Measurements from ENCODE around the gene BMP8A. TPM values are rescaled to one million over a fixed set of nuclear protein-coding genes. Genes with fewer than 3 reads are reported as not detected.
"Not testable (repeated sequence)": the region's sequence is repeated elsewhere in the genome, so short reads cannot be mapped to it uniquely, and the experiment has no call there.

The BMP8A gene
- total RNA-seq, 4 donors from 2014 or later = 1.2 to 18.0 (median 3.6) TPM; not detected in 1

DNA sequence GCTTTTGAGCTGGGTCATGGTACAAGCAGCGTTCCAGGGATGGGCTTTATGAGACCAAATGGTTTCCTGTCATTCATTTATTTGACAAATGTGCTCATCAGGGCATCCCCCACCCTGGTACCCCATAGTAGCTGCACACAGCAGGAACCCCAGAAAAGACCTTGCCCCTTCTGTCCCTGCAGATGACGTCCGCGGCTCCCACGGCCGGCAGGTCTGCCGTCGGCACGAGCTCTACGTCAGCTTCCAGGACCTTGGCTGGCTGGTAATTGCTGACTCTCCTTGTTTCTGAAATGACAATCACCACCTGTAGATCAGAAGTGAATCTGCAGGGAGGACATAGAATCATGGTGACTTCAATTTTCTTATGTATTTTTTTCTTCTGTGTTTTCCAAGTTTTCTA is 30.8 kb downstream of the BMP8A start:
- not testable (repeated sequence) for H3K9me3 ChIP-seq, H3K36me3 ChIP-seq, H3K27me3 ChIP-seq, H3K4me3 ChIP-seq, H3K27ac ChIP-seq, DNase-seq
- peaks cover 0 to 10% (median 2%) of the 10 kb centered on the region in 4 donors for H3K4me1 ChIP-seq

DNA sequence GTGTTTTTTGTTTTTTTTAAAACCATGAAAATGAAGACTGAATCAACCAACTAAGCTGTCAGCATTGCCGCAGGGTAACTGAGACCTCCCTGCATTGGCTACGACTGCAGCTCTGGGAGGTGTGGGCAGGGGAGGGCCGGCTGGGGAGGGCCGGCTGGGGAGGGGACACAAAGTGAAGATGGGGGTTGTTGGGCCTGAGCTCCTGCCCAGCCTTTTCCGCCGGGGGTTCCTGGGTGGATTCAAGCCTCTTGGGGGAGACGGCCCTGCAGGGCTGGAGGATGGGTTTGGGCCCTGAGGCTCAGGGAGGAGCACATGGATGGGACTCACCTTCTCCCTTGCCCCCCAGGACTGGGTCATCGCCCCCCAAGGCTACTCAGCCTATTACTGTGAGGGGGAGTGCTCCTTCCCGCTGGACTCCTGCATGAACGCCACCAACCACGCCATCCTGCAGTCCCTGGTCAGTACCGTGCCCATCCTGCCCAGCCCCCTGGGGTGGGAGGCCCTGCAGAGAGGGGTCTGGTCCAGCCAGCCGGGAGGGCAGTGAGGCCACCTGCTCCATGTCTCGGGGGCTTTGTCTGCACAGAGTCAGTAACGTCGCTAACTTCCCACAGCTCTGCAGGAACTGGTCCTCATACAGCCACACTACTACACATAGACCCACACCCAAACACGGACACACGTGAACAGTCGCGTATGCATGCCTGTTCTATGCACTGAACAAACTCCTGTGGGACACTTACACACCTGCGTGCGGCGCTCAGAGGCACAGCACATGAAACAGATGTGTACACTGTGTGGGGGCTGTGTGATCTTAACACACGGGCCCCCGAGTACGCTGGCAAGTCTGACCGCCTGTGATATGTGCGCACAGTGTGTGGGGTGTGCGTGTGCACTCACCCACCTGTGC is 31.5 kb downstream of the BMP8A start:
- no peak overlapping the region for H3K27ac ChIP-seq
- DNase-seq = no peak
- peaks cover 0 to 13% (median 0%) of the 10 kb centered on the region in 3 donors for H3K36me3 ChIP-seq
- peaks cover 0 to 10% (median 2%) of the 10 kb centered on the region in 4 donors for H3K4me1 ChIP-seq
- H3K9me3 ChIP-seq = no peaks in the 10 kb centered on the region
- TF ChIP-seq, protein P1, sequence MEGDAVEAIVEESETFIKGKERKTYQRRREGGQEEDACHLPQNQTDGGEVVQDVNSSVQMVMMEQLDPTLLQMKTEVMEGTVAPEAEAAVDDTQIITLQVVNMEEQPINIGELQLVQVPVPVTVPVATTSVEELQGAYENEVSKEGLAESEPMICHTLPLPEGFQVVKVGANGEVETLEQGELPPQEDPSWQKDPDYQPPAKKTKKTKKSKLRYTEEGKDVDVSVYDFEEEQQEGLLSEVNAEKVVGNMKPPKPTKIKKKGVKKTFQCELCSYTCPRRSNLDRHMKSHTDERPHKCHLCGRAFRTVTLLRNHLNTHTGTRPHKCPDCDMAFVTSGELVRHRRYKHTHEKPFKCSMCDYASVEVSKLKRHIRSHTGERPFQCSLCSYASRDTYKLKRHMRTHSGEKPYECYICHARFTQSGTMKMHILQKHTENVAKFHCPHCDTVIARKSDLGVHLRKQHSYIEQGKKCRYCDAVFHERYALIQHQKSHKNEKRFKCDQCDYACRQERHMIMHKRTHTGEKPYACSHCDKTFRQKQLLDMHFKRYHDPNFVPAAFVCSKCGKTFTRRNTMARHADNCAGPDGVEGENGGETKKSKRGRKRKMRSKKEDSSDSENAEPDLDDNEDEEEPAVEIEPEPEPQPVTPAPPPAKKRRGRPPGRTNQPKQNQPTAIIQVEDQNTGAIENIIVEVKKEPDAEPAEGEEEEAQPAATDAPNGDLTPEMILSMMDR (IDR thresholded peaks at IDR 0.05) = no peak
- TF ChIP-seq POLR2A (IDR thresholded peaks at IDR 0.05) = no peak
- no peaks in the 10 kb centered on the region for H3K27me3 ChIP-seq
- no peak overlapping the region for H3K4me3 ChIP-seq

DNA sequence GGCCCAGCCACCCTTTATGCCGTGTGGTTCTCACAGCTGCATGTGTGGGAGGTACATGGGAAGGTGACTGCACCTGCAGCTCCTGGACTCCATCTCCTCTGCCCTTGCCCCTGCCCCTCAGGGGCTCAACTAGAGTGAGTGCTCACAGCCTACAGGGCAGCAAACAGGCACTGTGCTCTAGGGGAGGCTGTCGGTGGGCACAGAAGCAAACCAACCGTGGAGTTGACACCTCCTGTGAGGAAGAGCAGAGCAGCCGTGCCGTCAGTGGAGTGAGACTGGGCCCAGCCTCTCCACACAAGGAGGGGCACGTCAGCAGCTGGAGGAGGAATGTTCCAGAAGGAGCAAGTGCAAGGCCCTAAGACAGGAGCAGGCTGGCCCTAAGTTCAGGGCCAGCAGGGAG is 32.7 kb downstream of the BMP8A start:
- Histone ChIP-seq H3K27ac (no peak overlapping the region), H3K27me3 (no peaks in the 10 kb centered on the region), H3K9me3 (no peaks in the 10 kb centered on the region), H3K4me3 (no peak overlapping the region), H3K36me3 (peaks cover 0 to 25% (median 0%) of the 10 kb centered on the region in 3 donors), H3K4me1 (peaks cover 0 to 10% (median 2%) of the 10 kb centered on the region in 4 donors)
- TF ChIP-seq POLR2A (IDR thresholded peaks at IDR 0.05) = no peak
- TF ChIP-seq, protein P1 (IDR thresholded peaks at IDR 0.05) = no peak
- no peak for DNase-seq

DNA sequence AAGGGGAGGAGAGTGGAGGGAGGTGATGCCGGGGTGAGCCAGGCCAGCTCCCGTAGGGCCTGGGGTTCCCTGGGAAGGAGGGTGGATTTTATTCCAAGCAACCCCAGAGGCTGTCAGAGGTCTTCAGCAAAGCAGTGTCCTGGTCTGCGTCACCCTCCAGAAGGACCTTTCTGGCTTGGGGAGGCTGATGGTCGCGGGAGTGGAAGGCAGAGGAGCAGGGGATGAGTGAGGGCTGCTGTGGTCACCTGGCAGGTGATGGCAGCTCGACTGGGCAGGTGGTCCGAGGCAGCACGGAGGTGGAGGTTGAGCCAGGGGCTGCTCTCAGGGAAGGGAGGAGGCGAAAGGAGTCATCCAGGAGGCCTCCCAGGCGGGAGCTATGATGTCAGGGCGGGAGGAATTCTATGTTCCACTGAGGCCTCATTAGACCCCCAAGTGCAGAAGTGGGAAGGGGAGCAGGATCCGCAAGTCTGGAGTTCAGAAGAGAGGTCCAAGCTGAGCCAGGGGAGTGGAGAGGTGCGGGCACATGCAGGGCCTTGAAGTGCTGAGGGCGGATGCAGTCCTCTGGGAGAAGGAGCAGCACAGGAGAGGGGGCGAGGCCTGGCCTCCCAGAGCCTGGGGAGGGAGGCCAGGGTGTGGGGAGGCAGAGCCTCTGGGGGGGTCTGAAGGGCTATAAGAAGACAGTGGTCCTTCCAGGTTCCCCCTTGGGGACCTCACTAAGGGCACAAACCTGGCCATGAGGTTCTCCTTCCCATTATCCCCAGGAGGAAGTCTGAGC is 33.3 kb downstream of the BMP8A start:
- TF ChIP-seq POLR2A (IDR thresholded peaks at IDR 0.05) = no peak
- TF ChIP-seq, protein P1 (IDR thresholded peaks at IDR 0.05) = no peak
- Histone ChIP-seq H3K27me3 (no peaks in the 10 kb centered on the region), H3K27ac (peak overlapping the region in 1 of 4 donors; percentile 68), H3K9me3 (no peaks in the 10 kb centered on the region), H3K4me1 (peaks cover 0 to 10% (median 2%) of the 10 kb centered on the region in 4 donors), H3K36me3 (peaks cover 0 to 27% (median 0%) of the 10 kb centered on the region in 3 donors), H3K4me3 (no peak overlapping the region)
- no peak for DNase-seq

DNA sequence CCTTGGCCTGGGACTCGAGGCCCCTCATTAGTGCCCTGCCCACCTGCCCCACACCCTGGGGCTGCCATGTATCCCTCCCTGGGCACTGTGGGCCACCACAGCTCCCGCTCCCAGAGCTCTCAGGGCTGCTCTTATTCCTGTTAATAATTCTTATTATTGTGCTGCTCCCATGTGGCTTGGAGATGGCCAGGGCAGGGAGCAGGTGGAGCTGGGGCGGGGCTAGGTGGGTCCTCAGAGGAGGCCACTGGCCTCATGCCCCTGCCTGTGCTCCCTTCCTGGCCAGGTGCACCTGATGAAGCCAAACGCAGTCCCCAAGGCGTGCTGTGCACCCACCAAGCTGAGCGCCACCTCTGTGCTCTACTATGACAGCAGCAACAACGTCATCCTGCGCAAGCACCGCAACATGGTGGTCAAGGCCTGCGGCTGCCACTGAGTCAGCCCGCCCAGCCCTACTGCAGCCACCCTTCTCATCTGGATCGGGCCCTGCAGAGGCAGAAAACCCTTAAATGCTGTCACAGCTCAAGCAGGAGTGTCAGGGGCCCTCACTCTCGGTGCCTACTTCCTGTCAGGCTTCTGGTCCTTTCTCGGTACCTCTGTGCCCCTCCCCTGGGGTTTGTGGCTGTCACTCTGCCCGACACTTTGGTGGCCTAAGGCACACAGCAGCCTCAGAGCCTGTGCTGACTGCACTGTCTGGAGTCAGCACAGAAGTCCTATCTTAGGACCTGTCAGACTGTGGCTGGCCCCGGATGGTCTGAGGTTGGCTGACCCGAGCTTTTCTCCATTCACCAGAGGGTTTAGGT is 34.1 kb downstream of the BMP8A start:
- DNase-seq = peak in 2 of 3 donors; percentile 80 to 85
- peak overlapping the region in 1 of 4 donors; percentile 68 for H3K27ac ChIP-seq
- H3K36me3 ChIP-seq = peaks cover 0 to 33% (median 0%) of the 10 kb centered on the region in 3 donors
- no peaks in the 10 kb centered on the region for H3K9me3 ChIP-seq
- no peak overlapping the region for H3K4me3 ChIP-seq
- no peak for TF ChIP-seq POLR2A (IDR thresholded peaks at IDR 0.05)
- TF ChIP-seq, protein P1 (IDR thresholded peaks at IDR 0.05) = no peak
- peaks cover 0 to 10% (median 2%) of the 10 kb centered on the region in 4 donors for H3K4me1 ChIP-seq
- no peaks in the 10 kb centered on the region for H3K27me3 ChIP-seq

Measured in Peyer's patch (tissue), 4 donors.